CD14-positive monocyte (primary cell): ENCODE data around the gene FKRP. TPM values are rescaled to one million over a fixed set of nuclear protein-coding genes. Genes with fewer than 3 reads are reported as not detected.

Experiments used
- DNase-seq, 3 donors: peaks; one replicate each; pipeline ENCODE4 v3.0.0-alpha.2; 2011 to 2022
- H2AFZ ChIP-seq: 2 replicates; pipeline ENCODE4 v1.6.0; 2012; ENCODE audit warnings: mild to moderate bottlenecking, low read depth, low read length, inconsistent platforms; ENCODE audit not compliant: insufficient read depth, poor library complexity, severe bottlenecking
- H3K27ac ChIP-seq, 2 donors: 1 replicate in 1 of 2; 2 replicates in 1 of 2; pipeline ENCODE4 v1.5.1; 2012 to 2013; ENCODE audit warnings: low read length in 2 of 2, control low read depth in 1 of 2, inconsistent platforms in 1 of 2, low read depth in 1 of 2, mild to moderate bottlenecking in 1 of 2
- H3K27me3 ChIP-seq, 2 donors: one replicate each; pipeline versions ENCODE4 v1.6.0 to v1.6.1; 2011 to 2013; ENCODE audit warnings: low read length in 2 of 2; ENCODE audit not compliant: control insufficient read depth in 2 of 2, insufficient read depth in 2 of 2
- H3K36me3 ChIP-seq, 2 donors: replicated peaks in 1 of 2; 1 replicate in 1 of 2; 2 replicates in 1 of 2; pipeline versions ENCODE4 v1.5.1 to v1.6.1; 2012 to 2013; ENCODE audit warnings: low read length in 2 of 2, control low read depth in 1 of 2, inconsistent platforms in 1 of 2, mild to moderate bottlenecking in 1 of 2; ENCODE audit not compliant: insufficient read depth in 2 of 2, control insufficient read depth in 1 of 2
- H3K4me1 ChIP-seq, 2 donors: 1 replicate in 1 of 2; 2 replicates in 1 of 2; pipeline versions ENCODE4 v1.5.1 to v1.6.1; 2012 to 2013; ENCODE audit warnings: low read length in 2 of 2, control low read depth in 1 of 2, inconsistent platforms in 1 of 2, mild to moderate bottlenecking in 1 of 2, moderate library complexity in 1 of 2; ENCODE audit not compliant: insufficient read depth in 2 of 2, control insufficient read depth in 1 of 2
- H3K4me2 ChIP-seq: replicated peaks from 2 replicates; pipeline ENCODE3; 2012; ENCODE audit warnings: low read length, moderate library complexity, mild to moderate bottlenecking; ENCODE audit not compliant: poor library complexity, severe bottlenecking; ENCODE audit errors: extremely low read depth
- H3K4me3 ChIP-seq, 3 experiments: fragments of 200-600 bp in 1 of 3; sonication (generic) in 1 of 3; replicated peaks in 1 of 3; 1 replicate in 2 of 3; 2 replicates in 1 of 3; pipeline ENCODE4 v1.5.1; 2011 to 2013; ENCODE audit warnings: low read length in 3 of 3, mild to moderate bottlenecking in 3 of 3, control low read depth in 2 of 3, low read depth in 2 of 3, inconsistent platforms in 1 of 3, moderate library complexity in 1 of 3
- H3K79me2 ChIP-seq: 2 replicates; pipeline ENCODE4 v1.6.0; 2012; ENCODE audit warnings: mild to moderate bottlenecking, control low read depth, inconsistent platforms, low read length, moderate library complexity; ENCODE audit not compliant: insufficient read depth
- H3K9ac ChIP-seq: 2 replicates; pipeline ENCODE4 v1.6.0; 2017; ENCODE audit warnings: low read length, mild to moderate bottlenecking; ENCODE audit not compliant: insufficient read depth, poor library complexity, severe bottlenecking
- H3K9me3 ChIP-seq, 2 donors: replicated peaks in 1 of 2; 1 replicate in 1 of 2; 2 replicates in 1 of 2; pipeline versions ENCODE4 v1.5.1 to v1.6.1; 2012 to 2013; ENCODE audit warnings: low read length in 2 of 2, control low read depth in 1 of 2; ENCODE audit not compliant: control insufficient read depth in 1 of 2, insufficient read depth in 1 of 2
- H4K20me1 ChIP-seq: 2 replicates; pipeline ENCODE4 v1.6.0; 2012; ENCODE audit warnings: mild to moderate bottlenecking, low read length, control low read depth, moderate library complexity; ENCODE audit not compliant: insufficient read depth
- H3K27ac Mint-ChIP-seq, 7 donors: one replicate each; pipeline ENCODE4 v1.8.0; 2020; ENCODE audit warnings: mild to moderate bottlenecking in 7 of 7, mixed read lengths in 7 of 7, moderate library complexity in 6 of 7, inconsistent platforms in 2 of 7
- H3K27me3 Mint-ChIP-seq, 3 donors: one replicate each; pipeline ENCODE4 v1.8.0; 2021 to 2022; ENCODE audit warnings: low read depth in 3 of 3, mild to moderate bottlenecking in 3 of 3, mixed read lengths in 3 of 3, moderate library complexity in 3 of 3, inconsistent platforms in 1 of 3
- H3K36me3 Mint-ChIP-seq, 2 donors: one replicate each; pipeline ENCODE4 v1.8.0; 2020; ENCODE audit warnings: mixed read lengths in 2 of 2, inconsistent platforms in 1 of 2, mild to moderate bottlenecking in 1 of 2
- H3K4me1 Mint-ChIP-seq: one replicate; pipeline ENCODE4 v1.8.0; 2020; ENCODE audit warnings: mild to moderate bottlenecking, mixed read lengths
- H3K4me3 Mint-ChIP-seq, 2 donors: one replicate each; pipeline ENCODE4 v1.8.0; 2020; ENCODE audit warnings: mild to moderate bottlenecking in 2 of 2, mixed read lengths in 2 of 2, moderate library complexity in 1 of 2
- H3K9me3 Mint-ChIP-seq, 7 donors: one replicate each; pipeline ENCODE4 v1.8.0; 2020 to 2022; ENCODE audit warnings: mixed read lengths in 7 of 7, mild to moderate bottlenecking in 6 of 7, moderate library complexity in 6 of 7, inconsistent platforms in 2 of 7
- WGBS: methylation state at CpG from one replicate; pipeline ENCODE4 v1.1.5; 2013; ENCODE audit warnings: missing lambda C conversion rate; ENCODE audit not compliant: insufficient coverage; 5-methylcytosine and 5-hydroxymethylcytosine counted together
- intact Hi-C, 2 donors: fragments of 100-400 bp; cut with micrococcal nuclease; formaldehyde crosslinking; loops; one replicate each; pipeline versions ENCODE4 v1.15.0 to v1.15.1; 2023
- polyA plus RNA-seq, 3 donors: library from polyadenylated mRNA; depleted of rRNA in 1 of 3; unstranded in 2 of 3; stranded (reverse) in 1 of 3; fragments of 300-500 nt in 2 of 3; fragments of >200 nt in 1 of 3; fragmentation: Illumina TruSeq in 2 of 3; gene quantifications; 1 replicate in 2 of 3; 2 replicates in 1 of 3; pipeline ENCODE4 v1.2.3, GENCODE V29; 2012 to 2021
- TF ChIP-seq, protein P1 (sequence below): fragments of 200-600 bp; IDR thresholded peaks from one replicate; pipeline ENCODE4 v1.8.0; 2022; ENCODE audit warnings: antibody characterized with exemption, mild to moderate bottlenecking

Gene FKRP
- polyA plus RNA-seq, 3 donors, result 2.1 to 21.5 (median 2.7) TPM

GRCh38 chr19:46787040-46787330, 41.1 kb downstream of the FKRP start:
- Mint-ChIP-seq H3K36me3 (peaks cover 20 to 27% of the 10 kb centered on the region in 2 donors), H3K27me3 (peaks cover 0 to 1% (median 0%) of the 10 kb centered on the region in 3 donors), H3K9me3 (no peaks in the 10 kb centered on the region), H3K4me1 (peaks cover 43% of the 10 kb centered on the region), H3K4me3 (peak overlapping the region; percentile 95 to 97), H3K27ac (peak overlapping the region; percentile 88 to 95 (median 94))
- Histone ChIP-seq H3K4me3 (peak overlapping the region; percentile 84 to 93 (median 92)), H4K20me1 (peaks cover 57% of the 10 kb centered on the region), H3K4me1 (peaks cover 35 to 50% of the 10 kb centered on the region in 2 donors), H3K27ac (peak overlapping the region; percentile 76 to 91), H3K9me3 (no peaks in the 10 kb centered on the region), H3K79me2 (peaks cover 65% of the 10 kb centered on the region), H3K27me3 (no peaks in the 10 kb centered on the region), H2AFZ (peak overlapping the region; percentile 72), H3K36me3 (peaks cover 18 to 22% of the 10 kb centered on the region in 2 donors), H3K4me2 (peak overlapping the region; percentile 98), H3K9ac (peak overlapping the region; percentile 77)
- TF ChIP-seq, protein P1, sequence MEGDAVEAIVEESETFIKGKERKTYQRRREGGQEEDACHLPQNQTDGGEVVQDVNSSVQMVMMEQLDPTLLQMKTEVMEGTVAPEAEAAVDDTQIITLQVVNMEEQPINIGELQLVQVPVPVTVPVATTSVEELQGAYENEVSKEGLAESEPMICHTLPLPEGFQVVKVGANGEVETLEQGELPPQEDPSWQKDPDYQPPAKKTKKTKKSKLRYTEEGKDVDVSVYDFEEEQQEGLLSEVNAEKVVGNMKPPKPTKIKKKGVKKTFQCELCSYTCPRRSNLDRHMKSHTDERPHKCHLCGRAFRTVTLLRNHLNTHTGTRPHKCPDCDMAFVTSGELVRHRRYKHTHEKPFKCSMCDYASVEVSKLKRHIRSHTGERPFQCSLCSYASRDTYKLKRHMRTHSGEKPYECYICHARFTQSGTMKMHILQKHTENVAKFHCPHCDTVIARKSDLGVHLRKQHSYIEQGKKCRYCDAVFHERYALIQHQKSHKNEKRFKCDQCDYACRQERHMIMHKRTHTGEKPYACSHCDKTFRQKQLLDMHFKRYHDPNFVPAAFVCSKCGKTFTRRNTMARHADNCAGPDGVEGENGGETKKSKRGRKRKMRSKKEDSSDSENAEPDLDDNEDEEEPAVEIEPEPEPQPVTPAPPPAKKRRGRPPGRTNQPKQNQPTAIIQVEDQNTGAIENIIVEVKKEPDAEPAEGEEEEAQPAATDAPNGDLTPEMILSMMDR, result no peak
- DNase-seq, result no peak
- 3% methylated on average over 5 of the region's 5 CpGs for WGBS
- intact Hi-C loops, result loop anchor here (2.0 to 5.0 kb wide), 3 partner anchors 38 to 325 kb away; partner anchors contain the start of genes AP2S1 (in 1 of the 2) and ZC3H4 (in 1 of the 2)

DNA sequence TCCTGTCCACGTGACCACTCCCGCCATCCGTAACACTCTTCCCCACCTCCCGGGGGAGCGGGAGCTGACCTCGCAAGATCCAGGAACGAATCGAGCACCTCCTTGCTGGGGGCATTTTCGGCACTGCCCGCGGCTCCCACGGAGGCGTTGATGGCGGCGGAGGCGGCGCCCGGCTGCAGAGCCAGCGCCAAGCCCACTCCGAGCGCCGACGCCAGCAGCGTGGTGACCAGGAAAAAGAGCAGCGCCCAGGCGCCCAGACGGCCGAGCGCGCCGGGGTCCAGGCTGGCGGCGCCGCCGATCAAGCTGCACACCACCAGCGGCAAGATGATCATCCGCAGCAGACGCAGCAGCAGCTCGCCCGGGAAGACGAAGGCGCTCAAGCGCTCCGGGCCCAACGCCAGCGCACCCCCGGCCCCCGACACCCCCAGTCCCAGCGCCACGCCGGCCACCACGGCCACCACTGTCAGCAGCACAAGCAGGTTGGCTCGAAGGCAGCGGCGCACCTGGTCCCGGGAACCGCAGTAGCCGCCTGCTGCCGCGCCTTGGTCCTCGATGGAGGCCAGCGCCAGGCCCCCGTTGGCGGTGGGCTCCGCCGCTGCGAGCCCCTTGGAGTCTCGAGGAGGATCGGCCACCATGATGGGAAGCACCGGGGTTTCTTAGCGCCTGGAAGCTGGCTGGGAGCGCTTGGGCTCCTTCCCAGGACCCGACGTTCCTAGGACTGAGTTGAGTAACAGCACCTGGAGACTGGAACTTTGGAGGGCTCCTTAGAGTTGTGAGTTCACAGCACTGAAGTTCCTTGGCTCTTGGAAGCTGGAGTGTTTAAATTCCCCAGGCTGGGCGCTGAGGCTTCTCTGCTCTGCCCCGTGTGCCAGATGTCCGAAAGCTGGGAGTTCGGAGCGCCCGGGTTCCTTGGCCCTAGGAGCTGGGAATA, 41.7 kb downstream of the FKRP start:
- H3K27me3 ChIP-seq, result no peaks in the 10 kb centered on the region
- H3K36me3 Mint-ChIP-seq, result peaks cover 14 to 21% of the 10 kb centered on the region in 2 donors
- peak overlapping the region; percentile 88 to 95 (median 94) for H3K27ac Mint-ChIP-seq
- peaks cover 46% of the 10 kb centered on the region for H3K4me1 Mint-ChIP-seq
- peak overlapping the region; percentile 84 to 93 (median 92) for H3K4me3 ChIP-seq
- TF ChIP-seq, protein P1, result no peak
- peaks cover 35 to 50% of the 10 kb centered on the region in 2 donors for H3K4me1 ChIP-seq
- H4K20me1 ChIP-seq, result peaks cover 54% of the 10 kb centered on the region
- peak overlapping the region; percentile 95 to 97 for H3K4me3 Mint-ChIP-seq
- peak overlapping the region; percentile 72 for H2AFZ ChIP-seq
- peak in 2 of 3 donors; percentile 17 to 23 for DNase-seq
- H3K9me3 Mint-ChIP-seq, result no peaks in the 10 kb centered on the region
- peak overlapping the region; percentile 77 for H3K9ac ChIP-seq
- no peaks in the 10 kb centered on the region for H3K9me3 ChIP-seq
- peaks cover 14 to 16% of the 10 kb centered on the region in 2 donors for H3K36me3 ChIP-seq
- peaks cover 0 to 3% (median 0%) of the 10 kb centered on the region in 3 donors for H3K27me3 Mint-ChIP-seq
- H3K79me2 ChIP-seq, result peaks cover 58% of the 10 kb centered on the region
- H3K4me2 ChIP-seq, result peak overlapping the region; percentile 98
- peak overlapping the region; percentile 76 to 91 for H3K27ac ChIP-seq
- intact Hi-C loops, result loop anchor here (2.0 to 5.0 kb wide), 3 partner anchors 37 to 325 kb away; partner anchors contain the start of genes AP2S1 (in 1 of the 2) and ZC3H4 (in 1 of the 2)
- under 1% methylated on average over 80 of the region's 80 CpGs for WGBS
